GM12872 (cell line): ENCODE results near the gene NTM.

Experiments used
- CTCF ChIP-seq: IDR thresholded peaks from 3 replicates; pipeline ENCODE4 v1.5.1; 2011; ENCODE audit warnings: low read depth, mild to moderate bottlenecking, low read length, moderate library complexity; ENCODE audit not compliant: insufficient read depth

NTM gene

GRCh38 chr11:131467645-131468394 is 97.4 kb downstream of the NTM start:
- no peak for TF ChIP-seq CTCF

GRCh38 chr11:131468565-131468964 is 98.2 kb downstream of the NTM start:
- TF ChIP-seq CTCF = no peak

GRCh38 chr11:131470216-131470925 is 100.0 kb downstream of the NTM start:
- TF ChIP-seq CTCF = no peak

GRCh38 chr11:131471976-131472375 is 101.6 kb downstream of the NTM start:
- TF ChIP-seq CTCF = no peak

- no peak for TF ChIP-seq CTCF
Measured at GRCh38 chr11:131474947-131475346, 104.5 kb downstream of the NTM start.

- no peak for TF ChIP-seq CTCF
Measured at GRCh38 chr11:131476266-131476665, 105.9 kb downstream of the NTM start.

GRCh38 chr11:131478341-131478740 is 107.9 kb downstream of the NTM start:
- no peak for TF ChIP-seq CTCF
